Measurements from ENCODE around the gene RELN. TPM values are rescaled to one million over a fixed set of nuclear protein-coding genes. Genes with fewer than 3 reads are reported as not detected.

RELN gene
- total and polyA plus RNA-seq, 9 of the 15 experiments (the other 6 are each of a cell fraction or from before 2014, with no cell fraction given), result 12.9 to 43.2 (median 18.1) TPM

- TF ChIP-seq HNRNPL (IDR thresholded peaks at IDR 0.05; ENCODE audit: low read depth, low read length) (no peak), ZKSCAN8 (CRISPR knock-in tag; IDR thresholded peaks at IDR 0.05) (no peak), CHCHD3 (CRISPR knock-in tag; IDR thresholded peaks at IDR 0.05) (no peak), ZKSCAN1 (IDR thresholded peaks at IDR 0.05; ENCODE audit: low read depth, low read length) (no peak), USF1 (CRISPR knock-in tag; IDR thresholded peaks at IDR 0.05) (no peak), BDP1 (IDR thresholded peaks at IDR 0.05; ENCODE audit: insufficient read depth, insufficient read length) (no peak)
Observed at GRCh38 chr7:103686763-103687162, 302.7 kb downstream of the RELN start (continued).

GRCh38 chr7:103686064-103686463 is 303.4 kb downstream of the RELN start:
- H3K27ac ChIP-seq (ENCODE audit: extremely low read depth, low read depth, low read length), result no peak overlapping the region
- no peaks in the 10 kb centered on the region for H3K79me2 ChIP-seq (ENCODE audit: control insufficient read depth, insufficient read depth, low read length)
- WGBS (ENCODE audit: insufficient coverage, low coverage, missing lambda C conversion rate), result 44% methylated on average over 2 of the region's 2 CpGs
- H3K36me3 ChIP-seq (ENCODE audit: control insufficient read depth, insufficient read depth, low read length), result no peaks in the 10 kb centered on the region; the same call in 2 of the 3 replicates
- no peak for FAIRE-seq
- no peaks in the 10 kb centered on the region for H3K9me1 ChIP-seq (ENCODE audit: control insufficient read depth, insufficient read depth, low read length)
- H2AFZ ChIP-seq (ENCODE audit: low read depth, low read length), result no peak overlapping the region
- no peaks in the 10 kb centered on the region for H3K9me3 ChIP-seq (replicated peaks; ENCODE audit: control insufficient read depth, insufficient read depth, low read depth, low read length)
- no peak for DNase-seq (ENCODE audit: extremely low read depth in 1 of 4, low spot score in 3 of 4)
- in situ Hi-C loops (cut with MboI) (no loop called here), intact Hi-C loops (cut with micrococcal nuclease) (no loop called here)
- ChIA-PET CTCF (ENCODE audit: low intra/inter-chr PET ratio) (no interaction called here), POLR2A (no interaction called here)
- H3K4me1 ChIP-seq (replicated peaks in 1 of 2; ENCODE audit: control insufficient read depth in 2 of 2, insufficient read depth in 2 of 2, low read length in 2 of 2), result peaks cover 0 to 3% of the 10 kb centered on the region in 2 experiments; a peak in 2 of 5 replicates
- ATAC-seq, result no peak
- H3K4me2 ChIP-seq (ENCODE audit: insufficient read depth, low read length), result no peak overlapping the region
- no peak overlapping the region for H3K4me3 ChIP-seq
- H3K9ac ChIP-seq (ENCODE audit: insufficient read depth in 1 of 2, low read depth in 2 of 2, low read length in 2 of 2), result no peak overlapping the region
- no TSS peak for BruUV-seq (replicated peaks)
- H4K20me1 ChIP-seq (replicated peaks; ENCODE audit: control insufficient read depth, insufficient read depth, low read length), result no peaks in the 10 kb centered on the region
- no peaks in the 10 kb centered on the region for H3K27me3 ChIP-seq (ENCODE audit: control insufficient read depth in 2 of 2, insufficient read depth in 2 of 2, low read length in 2 of 2)
- TF ChIP-seq MTA2 (IDR thresholded peaks at IDR 0.05; ENCODE audit: low read depth) (no peak), BMI1 (IDR thresholded peaks at IDR 0.05; ENCODE audit: low read length) (no peak), EP300 (IDR thresholded peaks at IDR 0.05; ENCODE audit: low read length) (no peak), PCBP1 (IDR thresholded peaks at IDR 0.05; ENCODE audit: low read depth, low read length, poor library complexity, severe bottlenecking) (no peak), RBM17 (IDR thresholded peaks at IDR 0.05; ENCODE audit: borderline replicate concordance, low read depth, low read length) (no peak), NFE2 (IDR thresholded peaks at IDR 0.05; ENCODE audit: low read depth) (no peak), HMG20A (CRISPR knock-in tag; conservative IDR thresholded peaks at IDR 0.05) (no peak), SREBF1 (IDR thresholded peaks at IDR 0.05; ENCODE audit: borderline replicate concordance, low read depth, low read length) (no peak), ZNF407 (IDR thresholded peaks at IDR 0.05; ENCODE audit: low read depth) (no peak), ZFP36 (IDR thresholded peaks at IDR 0.05; ENCODE audit: low read depth, low read length, partially characterized antibody) (no peak)
